Transverse colon (tissue), 4 donors: ENCODE data around the gene CDK19. TPM values are rescaled to one million over a fixed set of nuclear protein-coding genes. Genes with fewer than 3 reads are reported as not detected.

ENCODE experiments used
- DNase-seq: peaks from one replicate; pipeline ENCODE4 v3.0.0-alpha.2; 2019
- H3K27ac ChIP-seq, 4 donors: fragments of 200-600 bp; sonication (generic); 2 replicates each; pipeline ENCODE4 v1.5.1; 2016 to 2018; ENCODE audit warnings: inconsistent platforms in 4 of 4
- H3K27me3 ChIP-seq: fragments of 200-600 bp; sonication (generic); 2 replicates; pipeline ENCODE4 v1.5.1; 2017; ENCODE audit warnings: inconsistent platforms
- H3K36me3 ChIP-seq, 4 donors: fragments of 200-600 bp; sonication (generic); 2 replicates each; pipeline ENCODE4 v1.5.1; 2017 to 2019; ENCODE audit warnings: inconsistent platforms in 4 of 4
- H3K4me1 ChIP-seq, 4 donors: fragments of 200-600 bp; sonication (generic); 2 replicates each; pipeline ENCODE4 v1.5.1; 2017 to 2020; ENCODE audit warnings: inconsistent platforms in 4 of 4
- H3K4me3 ChIP-seq, 4 donors: fragments of 200-600 bp; sonication (generic); 1 replicate in 1 of 4; 2 replicates in 3 of 4; pipeline versions ENCODE4 v1.5.1 to v1.6.1; 2017 to 2019; ENCODE audit warnings: inconsistent platforms in 4 of 4
- H3K9me3 ChIP-seq, 2 donors: fragments of 200-600 bp; sonication (generic); 2 replicates each; pipeline ENCODE4 v1.5.1; 2017 to 2019; ENCODE audit warnings: inconsistent platforms in 2 of 2
- CTCF ChIP-seq, 5 experiments: fragments of 200-600 bp in 3 of 5; fragments of 450-650 bp in 2 of 5; sonication (generic) in 3 of 5; IDR thresholded peaks; 1 replicate in 2 of 5; 2 replicates in 3 of 5; pipeline ENCODE4 v1.5.1; 2016 to 2017; ENCODE audit warnings: antibody characterized with exemption in 5 of 5, inconsistent platforms in 3 of 5, mild to moderate bottlenecking in 2 of 5, moderate library complexity in 1 of 5
- EP300 ChIP-seq: sonication (generic); formaldehyde crosslinking; IDR thresholded peaks from one replicate; pipeline ENCODE4 v1.6.1; 2017; ENCODE audit warnings: antibody characterized with exemption, low read depth
- POLR2A ChIP-seq: fragments of 450-650 bp; IDR thresholded peaks from one replicate; pipeline ENCODE4 v1.6.1; 2016; ENCODE audit warnings: antibody characterized with exemption, mild to moderate bottlenecking, moderate library complexity
- POLR2AphosphoS5 ChIP-seq, 3 donors: sonication (generic); formaldehyde crosslinking; IDR thresholded peaks; one replicate each; pipeline ENCODE4 v1.6.1; 2016; ENCODE audit warnings: antibody characterized with exemption in 3 of 3
- WGBS, 2 donors: methylation state at CpG; one replicate each; pipeline ENCODE4 v1.1.5; 2018; ENCODE audit warnings: low coverage in 1 of 2; 5-methylcytosine and 5-hydroxymethylcytosine counted together
- in situ Hi-C, 4 donors: fragments of 200-750 bp; cut with MboI; loops; one replicate each; pipeline versions ENCODE4 v1.15.0 to v1.15.1; 2017; ENCODE audit warnings: low sequenced_read_pairs in 3 of 4, low pct_ligation_motif_present in 1 of 4, low pct_unique_long_range_greater_than_20kb in 1 of 4
- intact Hi-C: fragments of 100-400 bp; cut with DNase I; formaldehyde crosslinking; loops from one replicate; pipeline ENCODE4 v1.15.1; 2023; ENCODE audit warnings: low total_unique reads
- total RNA-seq, 4 donors: library from RNA; depleted of rRNA; stranded (reverse); fragments of >200 nt; gene quantifications; one replicate each; pipeline ENCODE4 v1.1.0, GENCODE V29; 2016

CDK19 gene
- total RNA-seq, 4 donors from 2014 or later, result 7.0 to 18.6 (median 14.7) TPM

- Histone ChIP-seq H3K27ac (peak overlapping the region in 2 of 4 donors; percentile 10 to 30), H3K27me3 (no peaks in the 10 kb centered on the region), H3K9me3 (no peaks in the 10 kb centered on the region), H3K4me1 (peaks cover 0 to 21% (median 13%) of the 10 kb centered on the region in 4 donors), H3K4me3 (no peak overlapping the region), H3K36me3 (peaks cover 0 to 15% (median under 1%) of the 10 kb centered on the region in 4 donors)
- no peak for TF ChIP-seq POLR2AphosphoS5 (IDR thresholded peaks at IDR 0.05)
- TF ChIP-seq CTCF (IDR thresholded peaks at IDR 0.05), result no peak
- no peak for TF ChIP-seq POLR2A
- TF ChIP-seq EP300, result no peak
- WGBS, 2 donors, result 72 to 75% methylated on average over 2 of the region's 2 CpGs
- in situ Hi-C loops (no loop called here), intact Hi-C loops (no loop called here)
- DNase-seq, result no peak
Measured at GRCh38 chr6:110619275-110619908, 195.9 kb downstream of the CDK19 start.

GRCh38 chr6:110618591-110619267 lies 196.5 kb downstream of the CDK19 start:
- DNase-seq, result no peak
- H3K36me3 ChIP-seq, result peaks cover 0 to 22% (median 4%) of the 10 kb centered on the region in 4 donors
- peak overlapping the region in 1 of 4 donors; percentile 30 for H3K27ac ChIP-seq
- H3K27me3 ChIP-seq, result no peaks in the 10 kb centered on the region
- no peaks in the 10 kb centered on the region for H3K9me3 ChIP-seq
- H3K4me3 ChIP-seq, result no peak overlapping the region
- in situ Hi-C loops (no loop called here), intact Hi-C loops (no loop called here)
- 46% methylated on average over 2 to 3 of the region's 3 CpGs for WGBS, 2 donors
- H3K4me1 ChIP-seq, result peaks cover 0 to 21% (median 13%) of the 10 kb centered on the region in 4 donors
- peak in 3 of 5 experiments; percentile 19 to 33 (median 22) for TF ChIP-seq CTCF (IDR thresholded peaks at IDR 0.05)
- no peak for TF ChIP-seq POLR2A

GRCh38 chr6:110617057-110617456 lies 198.2 kb downstream of the CDK19 start:
- no peaks in the 10 kb centered on the region for H3K27me3 ChIP-seq
- no peak for DNase-seq
- in situ Hi-C loops (no loop called here), intact Hi-C loops (no loop called here)
- H3K4me3 ChIP-seq, result no peak overlapping the region
- H3K9me3 ChIP-seq, result no peaks in the 10 kb centered on the region
- peaks cover 0 to 17% (median 6%) of the 10 kb centered on the region in 4 donors for H3K36me3 ChIP-seq
- H3K4me1 ChIP-seq, result peaks cover 0 to 21% (median 13%) of the 10 kb centered on the region in 4 donors
- WGBS, 2 donors, result 100% methylated on average over 1 of the region's 1 CpG; no CpG with 5 or more reads in 1 of the 2 donors
- no peak overlapping the region for H3K27ac ChIP-seq
- TF ChIP-seq POLR2A (no peak), CTCF (IDR thresholded peaks at IDR 0.05) (no peak)

GRCh38 chr6:110615722-110616121 lies 199.5 kb downstream of the CDK19 start:
- WGBS, 2 donors, result 78% methylated on average over 1 of the region's 1 CpG; no CpG with 5 or more reads in 1 of the 2 donors
- H3K9me3 ChIP-seq, result no peaks in the 10 kb centered on the region
- H3K27ac ChIP-seq, result no peak overlapping the region
- no peaks in the 10 kb centered on the region for H3K27me3 ChIP-seq
- intact Hi-C loops, result no loop called here
- peaks cover 0 to 12% (median 5%) of the 10 kb centered on the region in 4 donors for H3K36me3 ChIP-seq
- in situ Hi-C loops, result no loop called here
- no peak overlapping the region for H3K4me3 ChIP-seq
- H3K4me1 ChIP-seq, result peaks cover 0 to 21% (median 13%) of the 10 kb centered on the region in 4 donors
- no peak for TF ChIP-seq EP300
- DNase-seq, result no peak
